Epithelial cell of proximal tubule (primary cell): ENCODE results near the gene EBNA1BP2. TPM values are rescaled to one million over a fixed set of nuclear protein-coding genes. Genes with fewer than 3 reads are reported as not detected.
A peak's percentile ranks its signal among the peaks of the same experiment; 100 is the strongest.

Source experiments
- DNase-seq: peaks from one replicate; pipeline ENCODE4 v3.0.0-alpha.2; 2011; ENCODE audit warnings: low read depth
- H3K4me3 ChIP-seq: 2 replicates; pipeline ENCODE4 v1.5.1; 2011; ENCODE audit warnings: low read depth, mild to moderate bottlenecking, low read length
- total RNA-seq: library from RNA; depleted of rRNA; stranded (reverse); fragments of >200 nt; gene quantifications from 2 replicates; pipeline ENCODE4 v1.2.3, GENCODE V29; 2015
- TF ChIP-seq, protein P1 (sequence below): conservative IDR thresholded peaks from 2 replicates; pipeline ENCODE4 v1.5.1; 2012; ENCODE audit warnings: low read depth, mild to moderate bottlenecking, low read length

EBNA1BP2 gene
- total RNA-seq, 1 donor from 2014 or later = 117 TPM

- TF ChIP-seq, protein P1, sequence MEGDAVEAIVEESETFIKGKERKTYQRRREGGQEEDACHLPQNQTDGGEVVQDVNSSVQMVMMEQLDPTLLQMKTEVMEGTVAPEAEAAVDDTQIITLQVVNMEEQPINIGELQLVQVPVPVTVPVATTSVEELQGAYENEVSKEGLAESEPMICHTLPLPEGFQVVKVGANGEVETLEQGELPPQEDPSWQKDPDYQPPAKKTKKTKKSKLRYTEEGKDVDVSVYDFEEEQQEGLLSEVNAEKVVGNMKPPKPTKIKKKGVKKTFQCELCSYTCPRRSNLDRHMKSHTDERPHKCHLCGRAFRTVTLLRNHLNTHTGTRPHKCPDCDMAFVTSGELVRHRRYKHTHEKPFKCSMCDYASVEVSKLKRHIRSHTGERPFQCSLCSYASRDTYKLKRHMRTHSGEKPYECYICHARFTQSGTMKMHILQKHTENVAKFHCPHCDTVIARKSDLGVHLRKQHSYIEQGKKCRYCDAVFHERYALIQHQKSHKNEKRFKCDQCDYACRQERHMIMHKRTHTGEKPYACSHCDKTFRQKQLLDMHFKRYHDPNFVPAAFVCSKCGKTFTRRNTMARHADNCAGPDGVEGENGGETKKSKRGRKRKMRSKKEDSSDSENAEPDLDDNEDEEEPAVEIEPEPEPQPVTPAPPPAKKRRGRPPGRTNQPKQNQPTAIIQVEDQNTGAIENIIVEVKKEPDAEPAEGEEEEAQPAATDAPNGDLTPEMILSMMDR = no peak
- DNase-seq = no peak
- peak overlapping the region; percentile 82 for H3K4me3 ChIP-seq
Observed at GRCh38 chr1:43172527-43172972, 460 bp upstream of the EBNA1BP2 start.

- TF ChIP-seq, protein P1 = no peak
- DNase-seq = no peak
- H3K4me3 ChIP-seq = peak overlapping the region; percentile 82
Observed at GRCh38 chr1:43171312-43171875, 696 bp downstream of the EBNA1BP2 start.

- DNase-seq = no peak
Observed at GRCh38 chr1:43165765-43166164, 6.3 kb downstream of the EBNA1BP2 start.

GRCh38 chr1:43165162-43165561, 6.9 kb downstream of the EBNA1BP2 start:
- TF ChIP-seq, protein P1 = no peak
- DNase-seq = no peak
- H3K4me3 ChIP-seq = no peak overlapping the region

More at GRCh38 chr1:43165765-43166164, 6.3 kb downstream of the EBNA1BP2 start:
- H3K4me3 ChIP-seq = no peak overlapping the region
- TF ChIP-seq, protein P1 = no peak

DNA sequence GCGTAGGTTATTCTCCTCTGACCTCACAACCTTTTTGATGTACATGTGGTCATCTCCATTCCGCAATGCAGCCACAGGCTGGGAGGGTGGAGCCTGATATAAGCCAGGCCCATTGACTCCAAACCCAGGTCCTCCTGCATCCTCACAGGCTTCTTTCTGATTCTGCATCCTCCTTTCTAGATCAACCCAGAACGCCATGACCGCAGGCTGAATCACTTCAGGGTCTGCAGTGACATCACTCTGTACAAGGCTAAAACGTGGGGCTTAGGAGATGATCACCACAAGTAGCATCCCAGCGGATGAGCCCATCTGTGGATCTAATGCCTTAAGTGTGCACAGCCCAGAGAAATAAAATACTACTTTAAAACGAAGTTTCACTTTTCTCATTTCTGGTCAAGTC, 16.1 kb downstream of the EBNA1BP2 start:
- no peak for DNase-seq
- no peak overlapping the region for H3K4me3 ChIP-seq
- TF ChIP-seq, protein P1 = no peak

- no peak overlapping the region for H3K4me3 ChIP-seq
- no peak for DNase-seq
- TF ChIP-seq, protein P1 = no peak
Observed at GRCh38 chr1:43153443-43153842, 18.6 kb downstream of the EBNA1BP2 start.

DNA sequence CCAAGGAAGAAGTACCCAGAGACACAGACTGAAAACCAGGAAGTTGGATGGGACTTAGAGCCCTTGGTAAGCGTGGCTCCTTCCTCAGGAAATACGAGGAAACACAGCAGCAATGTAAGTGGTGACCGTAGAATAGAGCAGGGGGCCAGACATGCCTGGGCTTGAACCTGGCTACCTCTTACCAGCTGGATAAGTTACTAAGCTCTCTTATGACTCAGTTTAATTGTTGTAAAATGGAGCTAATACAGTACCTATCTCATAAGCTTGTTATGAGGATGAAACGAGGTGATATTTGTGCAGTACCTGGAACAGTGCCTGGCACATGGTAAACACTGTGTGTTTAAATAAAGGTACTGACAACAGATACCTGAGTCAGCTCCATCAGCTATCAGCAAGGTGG, 19.2 kb downstream of the EBNA1BP2 start:
- TF ChIP-seq, protein P1 = no peak
- H3K4me3 ChIP-seq = no peak overlapping the region
- DNase-seq = no peak
